LoVo (cell line): ENCODE measurements around the gene RPUSD3.

Experiments used
- DNase-seq: peaks from one replicate; pipeline ENCODE4 v3.0.0-alpha.2; 2016; ENCODE audit warnings: low spot score

RPUSD3 gene

GRCh38 chr3:9804996-9805395, 38.8 kb downstream of the RPUSD3 start:
- no peak for DNase-seq

- no peak for DNase-seq
These were observed 40.3 kb downstream of the RPUSD3 start for GRCh38 chr3:9803494-9803893.

- no peak for DNase-seq
These were observed 43.3 kb downstream of the RPUSD3 start for GRCh38 chr3:9800529-9800928.

GRCh38 chr3:9797196-9797945, 46.4 kb downstream of the RPUSD3 start:
- no peak for DNase-seq

GRCh38 chr3:9795207-9795606, 48.6 kb downstream of the RPUSD3 start:
- DNase-seq = no peak

GRCh38 chr3:9794400-9794799, 49.4 kb downstream of the RPUSD3 start:
- no peak for DNase-seq

- DNase-seq = peak; percentile 34
These were observed 50.5 kb downstream of the RPUSD3 start for GRCh38 chr3:9793161-9793781.

GRCh38 chr3:9792405-9793160, 51.2 kb downstream of the RPUSD3 start, which contains the start of the genes ARPC4 and TADA3:
ARPC4 (plus strand) TSS chr3:9793082; CDS start chr3:9793122, 40 bp downstream.
TADA3 (minus strand) TSS chr3:9792473; CDS start chr3:9791466, 1,007 bp downstream.
- peak; percentile 94 for DNase-seq

- DNase-seq = no peak
These were observed 51.9 kb downstream of the RPUSD3 start for GRCh38 chr3:9791790-9792404.

- DNase-seq = no peak
These were observed 52.7 kb downstream of the RPUSD3 start for GRCh38 chr3:9791127-9791526.
